HFF-Myc (cell line): Measurements from ENCODE around the gene USP22.

ENCODE experiments used
- DNase-seq: peaks from one replicate; pipeline ENCODE4 v3.0.0-alpha.2; 2011; ENCODE audit warnings: low read depth; ENCODE audit errors: extremely low read depth
- H3K4me3 ChIP-seq: replicated peaks from 2 replicates; pipeline ENCODE4 v1.5.1; 2011; ENCODE audit warnings: low read depth, mild to moderate bottlenecking, control low read depth, low read length
- TF ChIP-seq, protein P1 (sequence below): IDR thresholded peaks from 2 replicates; pipeline ENCODE4 v1.5.1; 2012; ENCODE audit warnings: mild to moderate bottlenecking, low read depth, low read length, control low read depth; ENCODE audit errors: missing control alignments

USP22 gene

GRCh38 chr17:21082001-21082436 lies 39.2 kb upstream of the USP22 start:
- TF ChIP-seq, protein P1, sequence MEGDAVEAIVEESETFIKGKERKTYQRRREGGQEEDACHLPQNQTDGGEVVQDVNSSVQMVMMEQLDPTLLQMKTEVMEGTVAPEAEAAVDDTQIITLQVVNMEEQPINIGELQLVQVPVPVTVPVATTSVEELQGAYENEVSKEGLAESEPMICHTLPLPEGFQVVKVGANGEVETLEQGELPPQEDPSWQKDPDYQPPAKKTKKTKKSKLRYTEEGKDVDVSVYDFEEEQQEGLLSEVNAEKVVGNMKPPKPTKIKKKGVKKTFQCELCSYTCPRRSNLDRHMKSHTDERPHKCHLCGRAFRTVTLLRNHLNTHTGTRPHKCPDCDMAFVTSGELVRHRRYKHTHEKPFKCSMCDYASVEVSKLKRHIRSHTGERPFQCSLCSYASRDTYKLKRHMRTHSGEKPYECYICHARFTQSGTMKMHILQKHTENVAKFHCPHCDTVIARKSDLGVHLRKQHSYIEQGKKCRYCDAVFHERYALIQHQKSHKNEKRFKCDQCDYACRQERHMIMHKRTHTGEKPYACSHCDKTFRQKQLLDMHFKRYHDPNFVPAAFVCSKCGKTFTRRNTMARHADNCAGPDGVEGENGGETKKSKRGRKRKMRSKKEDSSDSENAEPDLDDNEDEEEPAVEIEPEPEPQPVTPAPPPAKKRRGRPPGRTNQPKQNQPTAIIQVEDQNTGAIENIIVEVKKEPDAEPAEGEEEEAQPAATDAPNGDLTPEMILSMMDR, result no peak
- DNase-seq, result no peak
- no peak overlapping the region for H3K4me3 ChIP-seq

DNA sequence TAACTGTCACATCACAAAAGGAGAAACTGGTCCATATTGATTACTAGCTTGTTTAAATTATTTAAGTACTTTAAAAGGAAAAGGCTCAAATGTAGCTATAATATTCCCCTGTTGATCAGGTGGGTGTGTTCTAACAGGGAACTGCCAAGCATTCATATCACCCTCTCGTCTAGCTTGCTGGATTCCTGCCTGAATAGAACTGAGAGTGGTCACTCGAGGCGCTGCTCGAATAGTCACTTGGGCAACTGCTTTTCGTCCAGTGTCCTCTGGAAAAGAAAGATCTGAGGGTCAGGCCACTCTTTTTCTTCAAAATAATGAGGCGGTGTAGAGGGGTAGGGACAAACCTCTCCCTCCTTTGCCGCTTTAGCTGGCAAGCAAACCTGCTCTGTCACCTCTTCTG lies 36.4 kb upstream of the USP22 start:
- TF ChIP-seq, protein P1, result no peak
- DNase-seq, result no peak
- no peak overlapping the region for H3K4me3 ChIP-seq

DNA sequence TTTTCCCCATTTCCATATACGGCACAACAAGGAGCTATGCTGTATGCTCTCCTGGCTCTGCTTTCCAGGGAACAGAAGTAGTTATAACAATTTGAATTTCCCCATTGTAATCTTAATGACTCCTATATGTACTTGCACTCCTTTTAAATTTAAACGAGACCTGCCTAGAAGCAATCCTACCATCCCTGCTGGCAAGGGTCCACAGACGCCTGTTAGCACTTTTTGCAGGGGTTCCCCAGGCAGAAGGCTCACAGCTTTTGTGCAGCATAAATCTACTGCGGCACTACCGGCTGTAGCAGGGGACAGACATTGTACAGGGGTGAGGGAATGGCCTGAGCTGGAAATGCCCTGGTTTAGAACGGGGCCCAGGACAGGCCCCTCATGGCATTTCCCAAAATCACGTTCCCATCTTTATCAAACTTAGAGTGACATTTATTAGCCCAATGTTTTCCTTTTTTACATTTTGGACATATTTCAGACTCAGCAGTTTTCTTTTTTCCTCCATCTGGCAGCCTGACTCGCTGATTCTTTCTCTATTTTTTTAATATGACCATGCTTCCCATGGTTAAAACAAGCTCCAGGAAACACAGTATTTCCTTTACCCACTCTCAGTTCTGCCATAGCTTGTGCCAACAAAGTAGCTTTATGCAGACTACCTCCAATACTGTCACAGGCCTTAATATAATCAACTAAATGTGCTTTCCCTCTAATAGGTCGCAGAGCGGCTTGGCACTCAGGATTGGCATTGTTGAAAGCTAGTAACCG lies 35.4 kb upstream of the USP22 start:
- no peak for DNase-seq
- TF ChIP-seq, protein P1, result no peak

DNA sequence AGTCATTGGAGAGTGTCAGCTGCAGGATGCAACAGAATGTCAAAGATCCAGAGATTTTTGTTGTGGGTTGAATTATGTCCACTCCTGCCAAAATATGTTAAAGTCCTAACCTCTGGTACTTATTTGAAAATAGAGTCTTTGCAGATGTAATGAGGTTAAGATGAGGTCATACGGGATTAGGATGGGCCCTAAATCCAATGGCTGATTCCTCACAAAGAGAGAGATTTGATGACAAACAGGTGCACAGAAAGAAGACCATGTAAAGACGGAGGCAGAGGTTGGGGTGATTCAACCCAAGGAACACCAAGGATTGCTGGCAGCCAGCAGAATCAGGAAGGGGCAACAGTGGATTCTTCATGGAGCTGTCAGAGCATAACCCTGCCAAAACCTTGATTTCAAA lies 34.5 kb upstream of the USP22 start:
- TF ChIP-seq, protein P1, result no peak
- no peak overlapping the region for H3K4me3 ChIP-seq
- no peak for DNase-seq

More for the DNA sequence above, 35.4 kb upstream of the USP22 start:
- no peak overlapping the region for H3K4me3 ChIP-seq

GRCh38 chr17:21076242-21076641 lies 33.4 kb upstream of the USP22 start:
- no peak overlapping the region for H3K4me3 ChIP-seq
- TF ChIP-seq, protein P1, result no peak
- DNase-seq, result no peak

DNA sequence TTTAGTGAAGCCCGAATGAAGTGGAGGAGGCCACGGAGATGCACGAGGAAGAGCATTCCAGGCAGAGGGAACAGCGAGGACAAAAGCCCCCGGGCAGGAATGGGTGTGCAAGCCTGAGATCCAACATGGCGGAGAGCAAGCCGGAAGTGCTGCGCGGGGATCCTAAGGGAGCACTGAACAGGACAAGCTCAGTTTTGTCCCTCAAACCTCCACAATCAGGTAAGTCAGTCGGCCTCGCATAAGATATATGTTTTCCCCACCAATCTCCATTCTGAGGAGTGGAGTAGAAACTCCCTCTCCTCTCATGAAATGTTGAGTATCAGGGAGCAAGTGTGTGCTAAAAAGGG lies 32.9 kb upstream of the USP22 start:
- H3K4me3 ChIP-seq, result no peak overlapping the region
- TF ChIP-seq, protein P1, result no peak
- DNase-seq, result no peak
